Dedifferentiated amniotic fluid mesenchymal stem cell (primary cell): ENCODE measurements around the gene MAGI1.
"Not testable (repeated sequence)": the region's sequence is repeated elsewhere in the genome, so short reads cannot be mapped to it uniquely, and the experiment has no call there.

Experiments used
- DNase-seq: peaks from one replicate; pipeline ENCODE4 v3.0.0-alpha.2; 2016; ENCODE audit errors: extremely low spot score

MAGI1 gene

GRCh38 chr3:65628978-65629377 lies 409.7 kb downstream of the MAGI1 start:
- DNase-seq = no peak

GRCh38 chr3:65627062-65627461 lies 411.7 kb downstream of the MAGI1 start:
- no peak for DNase-seq

GRCh38 chr3:65625305-65625704 lies 413.4 kb downstream of the MAGI1 start:
- DNase-seq = no peak

- DNase-seq = no peak
These were observed 415.4 kb downstream of the MAGI1 start for GRCh38 chr3:65623362-65623761.

GRCh38 chr3:65619888-65620287 lies 418.8 kb downstream of the MAGI1 start:
- DNase-seq = no peak

- peak; percentile 68 for DNase-seq
These were observed 419.3 kb downstream of the MAGI1 start for GRCh38 chr3:65619451-65619881.

- DNase-seq = no peak
These were observed 420.1 kb downstream of the MAGI1 start for GRCh38 chr3:65618599-65618998.

- DNase-seq = no peak
These were observed 420.9 kb downstream of the MAGI1 start for GRCh38 chr3:65617787-65618186.

GRCh38 chr3:65617209-65617608 lies 421.5 kb downstream of the MAGI1 start:
- DNase-seq = no peak

- DNase-seq = no peak
These were observed 422.2 kb downstream of the MAGI1 start for GRCh38 chr3:65616563-65616962.

GRCh38 chr3:65615329-65615728 lies 423.4 kb downstream of the MAGI1 start:
- no peak for DNase-seq

- no peak for DNase-seq
These were observed 424.1 kb downstream of the MAGI1 start for GRCh38 chr3:65614585-65614984.

- not testable (repeated sequence) for DNase-seq
These were observed 430.7 kb downstream of the MAGI1 start for GRCh38 chr3:65607965-65608460.

- no peak for DNase-seq
These were observed 431.6 kb downstream of the MAGI1 start for GRCh38 chr3:65607101-65607500.

GRCh38 chr3:65605876-65606432 lies 432.8 kb downstream of the MAGI1 start:
- no peak for DNase-seq

GRCh38 chr3:65604863-65605526 lies 433.7 kb downstream of the MAGI1 start:
- DNase-seq = no peak

GRCh38 chr3:65603631-65604030 lies 435.1 kb downstream of the MAGI1 start:
- DNase-seq = no peak

- no peak for DNase-seq
These were observed 437.8 kb downstream of the MAGI1 start for GRCh38 chr3:65600888-65601287.

- DNase-seq = no peak
These were observed 440.7 kb downstream of the MAGI1 start for GRCh38 chr3:65597952-65598413.

- no peak for DNase-seq
These were observed 441.3 kb downstream of the MAGI1 start for GRCh38 chr3:65597226-65597951.

GRCh38 chr3:65596571-65597225 lies 442.0 kb downstream of the MAGI1 start:
- DNase-seq = no peak

- DNase-seq = no peak
These were observed 442.8 kb downstream of the MAGI1 start for GRCh38 chr3:65596029-65596300.
